ENCODE measurements around the gene COL18A1.

The COL18A1 gene

DNA sequence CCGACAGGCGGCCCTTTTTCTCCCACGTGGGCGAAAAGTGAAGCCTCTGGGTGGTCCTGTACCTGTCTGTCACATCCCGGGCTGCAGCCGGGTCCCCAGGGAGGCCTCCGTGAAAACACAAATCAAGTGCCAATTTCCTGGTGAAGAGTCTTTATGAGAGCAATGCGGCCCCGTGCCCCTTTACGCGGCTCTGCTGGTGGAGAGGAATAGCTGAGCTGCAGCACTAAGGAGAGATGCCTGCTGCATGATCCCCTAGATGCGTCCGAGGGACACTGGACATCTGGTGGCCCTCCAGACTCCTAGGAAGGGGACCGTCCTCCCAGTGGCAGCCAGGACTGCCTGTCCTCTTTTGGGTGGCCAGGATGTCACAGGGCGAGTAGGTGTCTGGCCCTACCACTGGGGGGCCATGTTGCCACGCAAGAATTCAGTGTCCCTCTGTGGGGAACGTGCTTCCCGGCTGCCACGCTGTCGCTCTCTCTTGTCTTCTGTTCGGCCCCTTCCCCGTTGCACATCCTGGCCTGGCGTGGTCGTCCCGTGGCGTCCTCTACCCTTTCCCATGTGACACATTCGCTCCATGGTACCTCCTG lies 38.7 kb downstream of the COL18A1 start:
- ATAC-seq (ENCODE audit: insufficient read depth, low read depth) (no peak), DNase-seq (no peak)
- peaks cover 4% of the 10 kb centered on the region for H3K4me1 ChIP-seq (ENCODE audit: insufficient read depth, low read length)
- no peaks in the 10 kb centered on the region for H3K79me2 ChIP-seq (ENCODE audit: insufficient read depth, low read length)
- H3K4me2 ChIP-seq (ENCODE audit: insufficient read depth, low read length) = no peak overlapping the region
- no peak overlapping the region for H2AFZ ChIP-seq (ENCODE audit: low read depth, low read length)
- H3K36me3 ChIP-seq (ENCODE audit: insufficient read depth, low read length) = no peaks in the 10 kb centered on the region
- H3K4me3 ChIP-seq (ENCODE audit: low read depth in 1 of 2, low read length in 2 of 2) = no peak overlapping the region
- peaks cover 2% of the 10 kb centered on the region for H3K9me3 ChIP-seq (ENCODE audit: insufficient read depth, low read length, severe bottlenecking)
- H4K20me1 ChIP-seq (ENCODE audit: insufficient read depth, low read length) = peaks cover 9% of the 10 kb centered on the region; the same call in 1 of the 2 replicates
- TF ChIP-seq EZH2 (IDR thresholded peaks at IDR 0.05; ENCODE audit: borderline replicate concordance, low read depth, low read length, severe bottlenecking) = no peak
- TF ChIP-seq CTCF (IDR thresholded peaks at IDR 0.05; ENCODE audit: borderline replicate concordance, extremely low read depth, low read length, poor library complexity, severe bottlenecking) = peak; percentile 30
- H3K27ac ChIP-seq (ENCODE audit: low read length) = no peak overlapping the region
- H3K27me3 ChIP-seq (ENCODE audit: insufficient read depth, low read length, poor library complexity) = no peaks in the 10 kb centered on the region
- no peak overlapping the region for H3K9ac ChIP-seq (ENCODE audit: low read depth, low read length)

GRCh38 chr21:45444385-45444784 lies 39.4 kb downstream of the COL18A1 start:
- H3K27ac ChIP-seq (ENCODE audit: low read length) = no peak overlapping the region
- no peaks in the 10 kb centered on the region for H3K36me3 ChIP-seq (ENCODE audit: insufficient read depth, low read length)
- DNase-seq (no peak), ATAC-seq (ENCODE audit: insufficient read depth, low read depth) (no peak)
- no peak overlapping the region for H2AFZ ChIP-seq (ENCODE audit: low read depth, low read length)
- no peak overlapping the region for H3K4me2 ChIP-seq (ENCODE audit: insufficient read depth, low read length)
- H3K9me3 ChIP-seq (ENCODE audit: insufficient read depth, low read length, severe bottlenecking) = peaks cover 2% of the 10 kb centered on the region
- no peaks in the 10 kb centered on the region for H3K79me2 ChIP-seq (ENCODE audit: insufficient read depth, low read length)
- H3K4me1 ChIP-seq (ENCODE audit: insufficient read depth, low read length) = no peaks in the 10 kb centered on the region
- no peaks in the 10 kb centered on the region for H3K27me3 ChIP-seq (ENCODE audit: insufficient read depth, low read length, poor library complexity)
- no peak overlapping the region for H3K9ac ChIP-seq (ENCODE audit: low read depth, low read length)
- peaks cover 5% of the 10 kb centered on the region; the same call in 1 of the 2 replicates for H4K20me1 ChIP-seq (ENCODE audit: insufficient read depth, low read length)
- no peak overlapping the region for H3K4me3 ChIP-seq (ENCODE audit: low read depth in 1 of 2, low read length in 2 of 2)
- TF ChIP-seq EZH2 (IDR thresholded peaks at IDR 0.05; ENCODE audit: borderline replicate concordance, low read depth, low read length, severe bottlenecking) = no peak
- no peak for TF ChIP-seq CTCF (IDR thresholded peaks at IDR 0.05; ENCODE audit: borderline replicate concordance, extremely low read depth, low read length, poor library complexity, severe bottlenecking)

GRCh38 chr21:45445369-45445768 lies 40.4 kb downstream of the COL18A1 start:
- no peaks in the 10 kb centered on the region for H3K4me1 ChIP-seq (ENCODE audit: insufficient read depth, low read length)
- TF ChIP-seq CTCF (IDR thresholded peaks at IDR 0.05; ENCODE audit: borderline replicate concordance, extremely low read depth, low read length, poor library complexity, severe bottlenecking) (no peak), EZH2 (IDR thresholded peaks at IDR 0.05; ENCODE audit: borderline replicate concordance, low read depth, low read length, severe bottlenecking) (no peak)
- no peak overlapping the region for H3K4me3 ChIP-seq (ENCODE audit: low read depth in 1 of 2, low read length in 2 of 2)
- H3K4me2 ChIP-seq (ENCODE audit: insufficient read depth, low read length) = no peak overlapping the region
- H3K27me3 ChIP-seq (ENCODE audit: insufficient read depth, low read length, poor library complexity) = no peaks in the 10 kb centered on the region
- H3K9me3 ChIP-seq (ENCODE audit: insufficient read depth, low read length, severe bottlenecking) = peaks cover 2% of the 10 kb centered on the region
- no peaks in the 10 kb centered on the region for H3K36me3 ChIP-seq (ENCODE audit: insufficient read depth, low read length)
- no peak for DNase-seq
- H4K20me1 ChIP-seq (ENCODE audit: insufficient read depth, low read length) = 0 out of 2 replicates have a peak, but pooled peaks cover 5% of the 10 kb centered on the region
- no peak for ATAC-seq (ENCODE audit: insufficient read depth, low read depth)
- no peak overlapping the region for H2AFZ ChIP-seq (ENCODE audit: low read depth, low read length)
- no peak overlapping the region for H3K27ac ChIP-seq (ENCODE audit: low read length)
- no peak overlapping the region for H3K9ac ChIP-seq (ENCODE audit: low read depth, low read length)
- H3K79me2 ChIP-seq (ENCODE audit: insufficient read depth, low read length) = no peaks in the 10 kb centered on the region
